NCI-H2107 treated with DMSO at 0.1 percent for 48 hours (cell line): ENCODE measurements around the gene TNFRSF4.

Experiments
- DNase-seq: peaks from one replicate; lab custom pipeline; 2025; ENCODE audit not compliant: unreplicated experiment; lab: John Stamatoyannopoulos, UW

TNFRSF4 gene

DNA sequence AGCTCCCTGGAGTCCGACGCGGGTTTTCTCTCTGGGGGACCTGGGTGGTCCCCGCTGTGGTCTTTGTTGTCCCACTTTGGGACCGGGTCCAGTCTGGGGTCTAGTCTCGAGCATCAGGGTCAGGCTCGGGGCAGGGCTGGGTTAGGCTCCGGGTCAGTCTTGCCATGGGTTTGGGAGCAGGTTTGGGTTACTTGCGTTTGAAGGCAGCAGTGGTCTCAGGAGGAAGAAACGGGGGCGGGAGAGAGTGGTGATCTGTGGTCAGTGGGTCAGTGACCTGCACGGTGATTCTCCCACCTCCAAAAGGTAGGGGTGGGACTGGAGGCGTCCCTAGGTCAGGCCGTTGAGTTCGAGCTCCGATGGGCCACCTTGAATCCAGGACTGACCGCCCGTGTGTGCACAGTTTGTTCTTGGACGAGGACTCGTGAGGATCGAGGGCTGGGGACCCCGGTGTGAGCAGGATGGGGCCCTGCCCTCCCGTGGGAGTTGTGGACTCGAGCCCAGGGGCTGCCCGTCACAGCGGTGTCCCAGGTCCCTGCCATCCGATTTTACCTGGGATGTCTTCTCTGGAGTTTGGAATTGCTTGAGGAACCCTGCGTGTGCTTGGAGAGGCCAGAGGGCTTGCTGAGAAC is 20.3 kb upstream of the TNFRSF4 start:
- no peak for DNase-seq

DNA sequence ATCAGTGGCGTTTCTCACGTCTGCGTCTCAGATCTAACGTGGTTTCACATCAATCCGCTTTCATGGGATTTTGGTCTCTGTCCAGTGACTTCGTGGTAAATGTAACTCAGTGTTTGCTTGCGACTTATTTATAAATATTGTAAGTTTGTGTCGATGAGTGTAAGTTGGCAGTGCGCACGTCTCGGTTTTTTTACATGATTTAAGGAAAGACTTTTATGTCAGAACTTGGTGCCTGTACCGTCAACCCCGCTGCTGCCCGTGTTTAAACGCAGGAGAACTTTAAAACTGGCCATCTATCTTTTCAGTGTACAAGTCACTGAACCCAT is 19.6 kb upstream of the TNFRSF4 start:
- DNase-seq: no peak

DNA sequence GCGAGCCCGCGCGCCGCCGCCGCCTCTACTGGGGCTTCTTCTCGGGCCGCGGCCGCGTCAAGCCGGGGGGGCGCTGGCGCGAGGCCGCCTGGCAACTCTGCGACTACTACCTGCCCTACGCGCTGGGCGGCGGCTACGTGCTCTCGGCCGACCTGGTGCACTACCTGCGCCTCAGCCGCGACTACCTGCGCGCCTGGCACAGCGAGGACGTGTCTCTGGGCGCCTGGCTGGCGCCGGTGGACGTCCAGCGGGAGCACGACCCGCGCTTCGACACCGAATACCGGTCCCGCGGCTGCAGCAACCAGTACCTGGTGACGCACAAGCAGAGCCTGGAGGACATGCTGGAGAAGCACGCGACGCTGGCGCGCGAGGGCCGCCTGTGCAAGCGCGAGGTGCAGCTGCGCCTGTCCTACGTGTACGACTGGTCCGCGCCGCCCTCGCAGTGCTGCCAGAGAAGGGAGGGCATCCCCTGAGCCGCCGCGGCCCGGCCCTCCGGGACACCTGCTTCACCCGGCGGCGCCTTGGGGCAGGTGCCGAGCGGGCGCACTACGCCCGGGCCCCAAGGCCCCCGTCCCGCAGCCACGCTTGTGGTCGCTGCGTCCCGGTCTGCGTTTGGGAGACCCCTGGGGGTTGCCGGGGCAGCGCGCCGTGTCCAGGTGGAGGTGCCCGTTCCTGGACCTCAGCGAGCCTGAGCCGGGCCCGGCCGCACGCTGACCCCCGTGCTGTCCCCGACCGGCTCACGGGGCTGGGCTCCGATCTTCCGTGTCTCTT is 19.0 kb upstream of the TNFRSF4 start:
- no peak for DNase-seq

GRCh38 chr1:1232208-1232795 is 18.3 kb upstream of the TNFRSF4 start, which contains the start of gene B3GALT6:
TSS of gene B3GALT6 (plus strand) at chr1:1232237. CDS start at chr1:1232279, 42 bp downstream.
- no peak for DNase-seq

GRCh38 chr1:1231400-1232207 is 17.7 kb upstream of the TNFRSF4 start, which contains the start of gene SDF4:
TSS of gene SDF4 (minus strand) at chr1:1232001. CDS start at chr1:1228772, 3,229 bp downstream.
- DNase-seq: peak; percentile 9

DNA sequence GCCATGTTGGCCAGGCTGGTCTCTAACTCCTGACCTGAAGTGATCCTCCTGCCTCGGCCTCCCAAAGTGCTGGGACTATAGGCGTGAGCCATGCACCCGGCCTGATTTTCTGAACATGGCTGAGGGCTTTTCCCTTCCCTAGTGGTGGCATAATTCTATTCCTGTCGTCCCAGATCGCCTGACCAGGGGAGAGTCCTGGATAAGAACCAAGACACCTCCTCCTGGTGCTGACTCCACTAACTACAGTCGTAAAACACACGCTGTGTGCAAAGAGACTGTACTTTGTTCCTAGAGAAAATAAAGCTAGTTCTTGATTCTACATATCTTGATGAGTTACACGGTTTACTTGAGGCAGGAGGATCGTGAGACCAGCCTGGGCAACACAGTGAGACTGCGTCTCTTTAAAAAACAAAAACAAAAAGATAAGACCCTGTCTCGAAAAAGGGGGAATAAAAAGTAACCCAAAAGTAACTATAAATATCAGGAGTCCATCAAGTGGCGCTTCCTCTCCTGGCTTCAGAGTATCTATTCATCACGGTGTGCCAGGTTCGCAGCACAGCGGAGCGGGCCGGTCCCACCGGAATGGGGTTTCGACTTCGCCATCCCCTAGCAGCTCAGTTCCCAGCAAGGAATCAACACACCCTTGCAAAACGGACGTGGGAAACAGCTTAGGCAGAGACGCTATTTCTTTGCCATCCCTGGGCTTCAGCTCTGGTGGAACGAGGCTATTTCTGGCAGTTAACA is 16.9 kb upstream of the TNFRSF4 start:
- DNase-seq: no peak

GRCh38 chr1:1229770-1230169 is 15.8 kb upstream of the TNFRSF4 start:
- DNase-seq: no peak

GRCh38 chr1:1228596-1229321 is 14.8 kb upstream of the TNFRSF4 start:
- no peak for DNase-seq

GRCh38 chr1:1228187-1228586 is 14.2 kb upstream of the TNFRSF4 start:
- no peak for DNase-seq

GRCh38 chr1:1227386-1227785 is 13.4 kb upstream of the TNFRSF4 start:
- no peak for DNase-seq

DNA sequence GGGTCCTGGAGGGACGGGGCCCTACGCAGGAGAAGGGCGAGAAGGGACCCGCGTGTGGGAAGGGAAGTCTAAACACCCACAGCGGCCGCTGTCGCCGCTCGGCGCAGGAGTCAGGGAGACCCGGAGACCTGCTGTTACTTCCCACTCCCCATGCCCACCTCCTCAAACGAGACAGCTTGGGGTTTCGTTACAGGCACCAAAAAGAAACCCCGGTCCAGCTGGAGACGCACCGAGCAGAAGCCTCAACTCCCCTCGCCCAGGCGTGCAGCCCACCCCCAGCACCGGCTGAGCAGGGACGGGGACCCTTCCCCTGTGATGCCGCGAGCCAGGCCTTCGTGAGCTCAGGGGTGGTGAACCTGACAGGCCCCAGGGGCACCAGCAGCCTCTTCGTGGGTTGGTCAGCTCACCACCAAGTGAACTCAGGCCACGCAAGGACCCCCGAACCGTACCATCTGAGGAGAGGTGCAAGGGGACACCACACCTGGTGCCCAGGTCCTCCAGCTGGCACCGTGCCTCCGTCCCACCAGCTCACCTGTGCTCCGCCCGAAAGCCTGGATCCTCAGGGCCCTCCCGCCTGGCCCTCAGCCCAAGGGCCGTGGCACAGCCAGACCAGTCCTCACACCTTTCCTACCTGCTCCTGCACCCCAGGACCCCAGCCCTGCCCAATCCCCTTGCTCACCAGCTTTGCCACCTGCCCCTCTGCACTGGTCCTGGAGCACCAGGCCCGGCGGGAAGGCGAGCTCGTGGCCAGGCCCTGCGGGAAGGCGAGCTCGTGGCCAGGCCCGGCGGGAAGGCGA is 12.8 kb upstream of the TNFRSF4 start:
- no peak for DNase-seq

GRCh38 chr1:1225913-1226312 is 12.0 kb upstream of the TNFRSF4 start:
- DNase-seq: no peak

GRCh38 chr1:1225238-1225845 is 11.4 kb upstream of the TNFRSF4 start:
- no peak for DNase-seq

DNA sequence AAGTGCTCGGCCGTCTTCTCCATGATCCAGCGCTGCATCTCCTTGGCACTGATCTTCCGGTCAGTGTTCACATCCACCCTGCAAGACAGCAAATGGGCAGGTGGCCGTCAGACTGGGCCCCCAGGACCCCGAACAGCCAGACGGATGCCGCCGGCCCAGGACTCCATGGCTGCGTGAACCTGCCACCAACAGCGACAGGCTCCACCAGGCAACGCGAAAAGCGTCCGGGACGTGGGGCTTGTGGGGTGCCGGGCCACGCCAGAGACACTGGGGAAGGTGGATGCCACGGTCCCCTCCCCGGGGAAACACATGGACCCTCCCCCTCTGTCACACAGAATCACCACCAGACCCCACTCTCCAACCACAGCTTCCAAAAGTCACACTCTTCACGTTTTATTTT is 9.9 kb upstream of the TNFRSF4 start:
- DNase-seq: no peak

DNA sequence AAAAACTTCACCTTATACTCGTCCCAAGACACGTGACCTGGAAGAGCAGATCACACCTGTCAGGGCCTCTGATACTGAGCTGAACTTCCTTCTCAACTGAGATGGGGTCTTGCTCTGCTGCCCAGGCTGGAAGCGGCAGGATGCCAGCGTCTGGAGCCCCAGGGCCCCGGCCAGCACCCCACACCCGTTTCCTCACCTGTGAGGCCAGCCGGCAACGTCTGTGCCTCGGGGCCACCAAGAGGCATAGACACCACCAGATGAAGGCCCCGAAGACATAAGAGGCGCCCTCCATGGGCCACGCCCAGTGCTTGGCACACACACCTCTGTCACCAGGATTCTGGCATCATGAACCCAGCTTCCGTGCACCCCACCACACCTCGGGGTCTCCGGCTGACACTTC is 9.4 kb upstream of the TNFRSF4 start:
- DNase-seq: no peak

DNA sequence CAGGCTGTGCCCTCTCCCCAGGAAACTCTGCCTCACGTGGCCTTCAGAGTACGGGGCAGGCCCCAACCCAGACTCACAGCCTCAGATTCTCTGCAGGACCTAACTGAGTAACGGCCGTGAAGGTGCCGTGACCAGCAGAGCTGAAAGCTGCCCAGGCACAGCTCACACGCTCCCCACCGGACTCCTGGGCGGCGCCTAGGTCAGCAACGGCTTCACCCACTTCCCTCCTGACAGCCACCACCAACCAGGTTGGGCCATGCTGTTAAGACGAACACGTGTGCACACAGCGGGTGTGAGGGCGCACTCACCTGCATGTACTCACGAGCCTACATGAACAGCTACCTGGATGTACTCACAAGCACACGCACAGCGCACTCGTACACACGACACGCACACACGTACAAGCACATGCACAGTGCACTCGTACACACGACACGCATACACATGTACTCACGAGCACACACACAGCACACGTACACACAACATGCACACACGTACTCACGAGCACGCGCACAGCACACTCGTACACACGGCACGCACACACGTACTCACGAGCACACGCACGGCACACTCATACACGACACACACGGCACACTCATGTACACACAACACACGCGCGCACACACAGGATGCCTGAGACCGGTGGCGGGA is 8.7 kb upstream of the TNFRSF4 start:
- no peak for DNase-seq

- no peak for DNase-seq
These were observed 8.1 kb upstream of the TNFRSF4 start for GRCh38 chr1:1221887-1222574.

- DNase-seq: no peak
These were observed 6.2 kb upstream of the TNFRSF4 start for GRCh38 chr1:1220197-1220596.
